ENCODE results near the gene CDC42EP4. TPM values are rescaled to one million over a fixed set of nuclear protein-coding genes. Genes with fewer than 3 reads are reported as not detected.

The CDC42EP4 gene
- polyA plus RNA-seq, 1 donor from 2014 or later = 19.4 TPM

- no peak overlapping the region for H3K9ac ChIP-seq (ENCODE audit: low read length)
- H3K79me2 ChIP-seq (replicated peaks; ENCODE audit: insufficient read depth, low read length) = no peaks in the 10 kb centered on the region
- no peaks in the 10 kb centered on the region for H3K36me3 ChIP-seq (ENCODE audit: insufficient read depth, low read length)
- H3K9me2 ChIP-seq (ENCODE audit: insufficient read depth, low read length) = no peaks in the 10 kb centered on the region
- H2AFZ ChIP-seq (ENCODE audit: low read depth, low read length) = no peak overlapping the region
- TF ChIP-seq MXI1 (conservative IDR thresholded peaks at IDR 0.05; ENCODE audit: poor library complexity, severe bottlenecking) (no peak), EP300 (conservative IDR thresholded peaks at IDR 0.05; ENCODE audit: poor library complexity, severe bottlenecking) (no peak), REST (IDR thresholded peaks at IDR 0.05; ENCODE audit: borderline replicate concordance) (no peak), TAF1 (IDR thresholded peaks at IDR 0.05; ENCODE audit: low read depth) (no peak), EZH2 (IDR thresholded peaks at IDR 0.05; ENCODE audit: borderline replicate concordance, insufficient read depth, low read length, poor library complexity, severe bottlenecking) (no peak), CTCF (IDR thresholded peaks at IDR 0.05; ENCODE audit: poor library complexity, severe bottlenecking) (no peak), RAD21 (conservative IDR thresholded peaks at IDR 0.05) (no peak)
- no peak overlapping the region for H3K4me2 ChIP-seq (ENCODE audit: low read length)
- no peaks in the 10 kb centered on the region for H3K9me3 ChIP-seq (ENCODE audit: low read length)
- no peak overlapping the region for H3K27ac ChIP-seq (ENCODE audit: low read length)
- H3K27me3 ChIP-seq (ENCODE audit: insufficient read depth, low read depth, low read length) = no peaks in the 10 kb centered on the region
- no peak overlapping the region for H3K4me3 ChIP-seq (ENCODE audit: low read length)
- H3F3A ChIP-seq (ENCODE audit: insufficient read depth, low read length, poor library complexity, severe bottlenecking) = no peaks in the 10 kb centered on the region
- no peaks in the 10 kb centered on the region for H4K20me1 ChIP-seq (ENCODE audit: insufficient read depth)
Measured at GRCh38 chr17:73325527-73325842, 13.7 kb upstream of the CDC42EP4 start.

- Histone ChIP-seq H3K27ac (ENCODE audit: low read length) (no peak overlapping the region), H3K36me3 (ENCODE audit: insufficient read depth, low read length) (no peaks in the 10 kb centered on the region), H3K4me2 (ENCODE audit: low read length) (no peak overlapping the region), H3K79me2 (replicated peaks; ENCODE audit: insufficient read depth, low read length) (no peaks in the 10 kb centered on the region), H4K20me1 (ENCODE audit: insufficient read depth) (no peaks in the 10 kb centered on the region), H3F3A (ENCODE audit: insufficient read depth, low read length, poor library complexity, severe bottlenecking) (no peaks in the 10 kb centered on the region), H3K27me3 (ENCODE audit: insufficient read depth, low read depth, low read length) (no peaks in the 10 kb centered on the region), H3K4me3 (ENCODE audit: low read length) (no peak overlapping the region), H3K9me3 (ENCODE audit: low read length) (no peaks in the 10 kb centered on the region), H3K9ac (ENCODE audit: low read length) (no peak overlapping the region), H3K9me2 (ENCODE audit: insufficient read depth, low read length) (no peaks in the 10 kb centered on the region), H2AFZ (ENCODE audit: low read depth, low read length) (no peak overlapping the region)
- no peak for TF ChIP-seq EZH2 (IDR thresholded peaks at IDR 0.05; ENCODE audit: borderline replicate concordance, insufficient read depth, low read length, poor library complexity, severe bottlenecking)
Measured at GRCh38 chr17:73324711-73325526, 13.1 kb upstream of the CDC42EP4 start.

- Histone ChIP-seq H3K4me2 (ENCODE audit: low read length) (no peak overlapping the region), H3K27ac (ENCODE audit: low read length) (no peak overlapping the region), H2AFZ (ENCODE audit: low read depth, low read length) (no peak overlapping the region)
Measured at GRCh38 chr17:73324160-73324475, 12.3 kb upstream of the CDC42EP4 start.

More at GRCh38 chr17:73324160-73324475, 12.3 kb upstream of the CDC42EP4 start:
- TF ChIP-seq SMC3 (conservative IDR thresholded peaks at IDR 0.05; ENCODE audit: poor library complexity) = no peak
- no peak for TF ChIP-seq CTCF (IDR thresholded peaks at IDR 0.05; ENCODE audit: poor library complexity, severe bottlenecking)
- TF ChIP-seq EP300 (conservative IDR thresholded peaks at IDR 0.05; ENCODE audit: poor library complexity, severe bottlenecking) = no peak
- no peak for TF ChIP-seq TAF1 (IDR thresholded peaks at IDR 0.05; ENCODE audit: low read depth)
- TF ChIP-seq REST (IDR thresholded peaks at IDR 0.05; ENCODE audit: borderline replicate concordance) = no peak
- no peak for TF ChIP-seq RAD21 (conservative IDR thresholded peaks at IDR 0.05)
- TF ChIP-seq EZH2 (IDR thresholded peaks at IDR 0.05; ENCODE audit: borderline replicate concordance, insufficient read depth, low read length, poor library complexity, severe bottlenecking) = no peak
- no peak for TF ChIP-seq POLR2AphosphoS5 (IDR thresholded peaks at IDR 0.05)
- Histone ChIP-seq H3K79me2 (replicated peaks; ENCODE audit: insufficient read depth, low read length) (no peaks in the 10 kb centered on the region), H4K20me1 (ENCODE audit: insufficient read depth) (no peaks in the 10 kb centered on the region), H3K9ac (ENCODE audit: low read length) (no peak overlapping the region), H3K4me3 (ENCODE audit: low read length) (no peak overlapping the region), H3K36me3 (ENCODE audit: insufficient read depth, low read length) (no peaks in the 10 kb centered on the region), H3K9me3 (ENCODE audit: low read length) (no peaks in the 10 kb centered on the region), H3K27me3 (ENCODE audit: insufficient read depth, low read depth, low read length) (no peaks in the 10 kb centered on the region), H3F3A (ENCODE audit: insufficient read depth, low read length, poor library complexity, severe bottlenecking) (no peaks in the 10 kb centered on the region), H3K9me2 (ENCODE audit: insufficient read depth, low read length) (no peaks in the 10 kb centered on the region)

Data from neural cell (in vitro differentiated cells).